MM.1S (cell line): ENCODE results near the gene ADCY9.
A peak's percentile ranks its signal among the peaks of the same experiment; 100 is the strongest.

Experiments used
- DNase-seq: peaks from one replicate; pipeline ENCODE4 v3.0.0-alpha.2; 2015
- H2AFZ ChIP-seq: fragments of 300-600 bp; sonication (generic); 2 replicates; pipeline ENCODE4 v1.6.0; 2016; ENCODE audit warnings: antibody characterized with exemption, low read length
- H3F3A ChIP-seq: fragments of 300-600 bp; sonication (generic); 2 replicates; pipeline ENCODE4 v1.6.1; 2016; ENCODE audit warnings: mild to moderate bottlenecking, antibody characterized with exemption, low read length, moderate library complexity, mixed read lengths; ENCODE audit not compliant: insufficient read depth
- H3K27ac ChIP-seq: fragments of 300-600 bp; sonication (generic); 2 replicates; pipeline ENCODE4 v1.5.1; 2016; ENCODE audit warnings: mild to moderate bottlenecking, low read length
- H3K27me3 ChIP-seq: fragments of 300-600 bp; sonication (generic); replicated peaks from 2 replicates; pipeline ENCODE4 v1.6.0; 2016; ENCODE audit warnings: low read length; ENCODE audit not compliant: insufficient read depth
- H3K36me3 ChIP-seq: fragments of 300-600 bp; sonication (generic); replicated peaks from 2 replicates; pipeline ENCODE4 v1.6.1; 2016; ENCODE audit warnings: mild to moderate bottlenecking, low read length, mixed read lengths; ENCODE audit not compliant: insufficient read depth
- H3K4me1 ChIP-seq: fragments of 300-600 bp; sonication (generic); 2 replicates; pipeline ENCODE4 v1.6.1; 2016; ENCODE audit warnings: low read length, mixed read lengths
- H3K4me2 ChIP-seq: fragments of 300-600 bp; sonication (generic); 2 replicates; pipeline ENCODE4 v1.6.0; 2016; ENCODE audit warnings: low read depth, low read length
- H3K4me3 ChIP-seq: fragments of 300-600 bp; sonication (generic); 2 replicates; pipeline ENCODE4 v1.5.1; 2016; ENCODE audit warnings: low read length, mixed read lengths
- H3K79me2 ChIP-seq: fragments of 300-600 bp; sonication (generic); 2 replicates; pipeline ENCODE4 v1.6.1; 2016; ENCODE audit warnings: mixed run types, low read length, mixed read lengths
- H3K9ac ChIP-seq: fragments of 300-600 bp; sonication (generic); 2 replicates; pipeline ENCODE4 v1.6.1; 2016; ENCODE audit warnings: low read length, mixed read lengths
- H3K9me2 ChIP-seq: fragments of 300-600 bp; sonication (generic); replicated peaks from 2 replicates; pipeline ENCODE4 v1.6.1; 2016; ENCODE audit warnings: mild to moderate bottlenecking, low read length, mixed read lengths; ENCODE audit not compliant: insufficient read depth
- H3K9me3 ChIP-seq: fragments of 300-600 bp; sonication (generic); replicated peaks from 2 replicates; pipeline ENCODE4 v1.6.1; 2016; ENCODE audit warnings: mild to moderate bottlenecking, low read length, mixed read lengths; ENCODE audit not compliant: insufficient read depth
- H4K20me1 ChIP-seq: fragments of 300-600 bp; sonication (generic); 2 replicates; pipeline ENCODE4 v1.6.1; 2016; ENCODE audit warnings: mild to moderate bottlenecking, low read length, moderate library complexity, mixed read lengths; ENCODE audit not compliant: insufficient read depth
- CTCF ChIP-seq: fragments of 300-600 bp; sonication (generic); IDR thresholded peaks from 2 replicates; pipeline ENCODE4 v1.5.1; 2016; ENCODE audit warnings: antibody characterized with exemption, low read length, mixed read lengths
- EZH2 ChIP-seq: fragments of 300-600 bp; sonication (generic); optimal IDR thresholded peaks from 2 replicates; pipeline ENCODE3; 2017; ENCODE audit warnings: low read depth, mild to moderate bottlenecking, antibody characterized with exemption, low read length, mixed read lengths
- EZH2phosphoT487 ChIP-seq: fragments of 300-600 bp; sonication (generic); IDR thresholded peaks from 2 replicates; pipeline ENCODE4 v1.6.1; 2018; ENCODE audit warnings: antibody characterized with exemption, low read length

ADCY9 gene

GRCh38 chr16:4116325-4117249, at the start of gene ADCY9:
Gene ADCY9, minus strand, starts transcription at chr16:4116442. Its CDS starts 1,000 bp downstream, at chr16:4115442.
- no peak within 1 kb of the TSS for H3K27ac ChIP-seq
- H3K9me2 ChIP-seq, result no peaks in the 10 kb centered on the region
- no peaks in the 10 kb centered on the region for H3K79me2 ChIP-seq
- no peaks in the 10 kb centered on the region for H3K36me3 ChIP-seq
- H3K4me3 ChIP-seq, result peak within 1 kb of the TSS; percentile 61
- H3K9ac ChIP-seq, result peak within 1 kb of the TSS; percentile 35; the same call in 1 of the 2 replicates
- no peak for TF ChIP-seq EZH2
- no peak for TF ChIP-seq EZH2phosphoT487
- no peak for TF ChIP-seq CTCF
- peak within 1 kb of the TSS; percentile 96 for H3K4me2 ChIP-seq
- H3K9me3 ChIP-seq, result no peaks in the 10 kb centered on the region
- no peaks in the 10 kb centered on the region for H3F3A ChIP-seq
- H3K27me3 ChIP-seq, result peaks cover 17% of the 10 kb centered on the region
- H3K4me1 ChIP-seq, result no peaks in the 10 kb centered on the region
- H2AFZ ChIP-seq, result peak within 1 kb of the TSS; percentile 69
- peak; percentile 74 for DNase-seq
- no peaks in the 10 kb centered on the region for H4K20me1 ChIP-seq

GRCh38 chr16:4160658-4161430, 44.6 kb upstream of the ADCY9 start:
- H3K4me1 ChIP-seq, result no peaks in the 10 kb centered on the region
- no peak overlapping the region for H2AFZ ChIP-seq
- H3K27ac ChIP-seq, result no peak overlapping the region
- no peaks in the 10 kb centered on the region for H3F3A ChIP-seq
- H3K79me2 ChIP-seq, result no peaks in the 10 kb centered on the region
- H3K4me3 ChIP-seq, result no peak overlapping the region
- H3K36me3 ChIP-seq, result no peaks in the 10 kb centered on the region
- no peak for TF ChIP-seq EZH2
- no peak for TF ChIP-seq CTCF
- TF ChIP-seq EZH2phosphoT487, result no peak
- no peak overlapping the region for H3K4me2 ChIP-seq
- DNase-seq, result no peak
- peaks cover 8% of the 10 kb centered on the region; the same call in 1 of the 2 replicates for H3K27me3 ChIP-seq
- H3K9me3 ChIP-seq, result no peaks in the 10 kb centered on the region
- no peak overlapping the region for H3K9ac ChIP-seq
- H4K20me1 ChIP-seq, result no peaks in the 10 kb centered on the region
- no peaks in the 10 kb centered on the region for H3K9me2 ChIP-seq

DNA sequence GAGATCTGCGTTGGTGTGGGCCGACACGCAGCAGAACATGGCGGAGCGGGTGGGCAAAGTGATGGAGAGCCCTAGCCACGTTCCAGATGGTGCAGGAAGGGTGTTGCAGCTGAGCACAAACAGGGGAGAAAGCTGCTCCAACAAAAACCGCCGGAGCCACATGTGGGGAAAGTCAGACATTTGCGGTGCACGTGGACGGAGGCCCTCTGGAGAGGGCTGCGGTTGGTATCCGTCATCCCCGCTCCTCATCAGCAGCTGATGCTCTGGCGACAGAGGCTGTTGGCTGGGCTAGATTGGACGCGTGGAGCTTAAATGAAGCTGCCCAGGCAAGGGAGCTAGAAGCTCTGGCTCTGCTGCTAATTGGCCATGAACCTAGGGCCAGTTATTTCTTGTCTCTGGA, 43.5 kb upstream of the ADCY9 start:
- TF ChIP-seq EZH2phosphoT487, result no peak
- TF ChIP-seq CTCF, result no peak
- no peak for TF ChIP-seq EZH2
- H3K36me3 ChIP-seq, result no peaks in the 10 kb centered on the region

More for the DNA sequence above, 43.5 kb upstream of the ADCY9 start:
- Histone ChIP-seq H3K27ac (no peak overlapping the region), H3K4me1 (no peaks in the 10 kb centered on the region), H3K4me2 (no peak overlapping the region), H3K79me2 (no peaks in the 10 kb centered on the region), H3K9ac (no peak overlapping the region), H4K20me1 (no peaks in the 10 kb centered on the region), H3K9me2 (no peaks in the 10 kb centered on the region), H3K4me3 (no peak overlapping the region), H2AFZ (no peak overlapping the region), H3K9me3 (no peaks in the 10 kb centered on the region), H3F3A (no peaks in the 10 kb centered on the region), H3K27me3 (peaks cover 8% of the 10 kb centered on the region; the same call in 1 of the 2 replicates)
- DNase-seq, result no peak
